Adipocyte (in vitro differentiated cells): ENCODE measurements around the gene ANKUB1.

Source experiments
- DNase-seq: peaks from one replicate; pipeline ENCODE4 v3.0.0-alpha.2; 2015; ENCODE audit warnings: low read depth
- H3K27me3 ChIP-seq: replicated peaks from 2 replicates; pipeline ENCODE4 v1.7.0; 2013; ENCODE audit warnings: mild to moderate bottlenecking, low read length, moderate library complexity; ENCODE audit not compliant: control insufficient read depth, insufficient read depth
- H3K36me3 ChIP-seq: 2 replicates; pipeline ENCODE4 v1.7.0; 2013; ENCODE audit warnings: low read length, mild to moderate bottlenecking, moderate library complexity; ENCODE audit not compliant: control insufficient read depth, insufficient read depth, severe bottlenecking
- H3K4me1 ChIP-seq: 2 replicates; pipeline ENCODE4 v1.7.0; 2013; ENCODE audit warnings: mild to moderate bottlenecking, low read length, moderate library complexity; ENCODE audit not compliant: control insufficient read depth, insufficient read depth
- H3K4me3 ChIP-seq: 2 replicates; pipeline ENCODE4 v1.7.0; 2013; ENCODE audit warnings: mild to moderate bottlenecking, low read length, moderate library complexity
- H3K9ac ChIP-seq: 2 replicates; pipeline ENCODE4 v1.7.0; 2013; ENCODE audit warnings: mild to moderate bottlenecking, low read length, moderate library complexity
- H3K9me3 ChIP-seq: 2 replicates; pipeline ENCODE4 v1.7.0; 2013; ENCODE audit warnings: mild to moderate bottlenecking, low read length, moderate library complexity; ENCODE audit not compliant: control insufficient read depth

ANKUB1 gene

GRCh38 chr3:149726716-149727407, 65.5 kb downstream of the ANKUB1 start:
- Histone ChIP-seq H3K9ac (no peak overlapping the region), H3K4me3 (no peak overlapping the region), H3K4me1 (peaks cover 6% of the 10 kb centered on the region), H3K27me3 (no peaks in the 10 kb centered on the region), H3K9me3 (no peaks in the 10 kb centered on the region), H3K36me3 (no peaks in the 10 kb centered on the region)
- DNase-seq: peak; percentile 19

GRCh38 chr3:149723781-149724180, 68.6 kb downstream of the ANKUB1 start:
- Histone ChIP-seq H3K9ac (no peak overlapping the region), H3K4me1 (peaks cover 6% of the 10 kb centered on the region), H3K27me3 (no peaks in the 10 kb centered on the region), H3K4me3 (no peak overlapping the region), H3K9me3 (peaks cover 13% of the 10 kb centered on the region), H3K36me3 (no peaks in the 10 kb centered on the region)
- DNase-seq: no peak

GRCh38 chr3:149720918-149721317, 71.4 kb downstream of the ANKUB1 start:
- H3K27me3 ChIP-seq: no peaks in the 10 kb centered on the region
- no peaks in the 10 kb centered on the region for H3K36me3 ChIP-seq
- peaks cover 3% of the 10 kb centered on the region for H3K4me1 ChIP-seq
- no peak for DNase-seq
- H3K9ac ChIP-seq: no peak overlapping the region
- H3K9me3 ChIP-seq: peaks cover 13% of the 10 kb centered on the region
- no peak overlapping the region for H3K4me3 ChIP-seq

GRCh38 chr3:149717391-149718056, 74.8 kb downstream of the ANKUB1 start:
- peaks cover 3% of the 10 kb centered on the region for H3K4me1 ChIP-seq
- peaks cover 13% of the 10 kb centered on the region for H3K9me3 ChIP-seq
- peak; percentile 91 for DNase-seq
- H3K4me3 ChIP-seq: no peak overlapping the region
- H3K36me3 ChIP-seq: no peaks in the 10 kb centered on the region
- peak overlapping the region; percentile 2 for H3K9ac ChIP-seq
- H3K27me3 ChIP-seq: no peaks in the 10 kb centered on the region

GRCh38 chr3:149716984-149717383, 75.4 kb downstream of the ANKUB1 start:
- no peaks in the 10 kb centered on the region for H3K27me3 ChIP-seq
- peaks cover 3% of the 10 kb centered on the region for H3K4me1 ChIP-seq
- H3K4me3 ChIP-seq: no peak overlapping the region
- no peaks in the 10 kb centered on the region for H3K36me3 ChIP-seq
- peaks cover 13% of the 10 kb centered on the region for H3K9me3 ChIP-seq
- peak overlapping the region; percentile 2 for H3K9ac ChIP-seq
- DNase-seq: no peak

- Histone ChIP-seq H3K4me3 (no peak overlapping the region), H3K4me1 (peaks cover 3% of the 10 kb centered on the region), H3K9ac (no peak overlapping the region), H3K36me3 (no peaks in the 10 kb centered on the region), H3K9me3 (no peaks in the 10 kb centered on the region), H3K27me3 (no peaks in the 10 kb centered on the region)
- no peak for DNase-seq
These were observed 77.1 kb downstream of the ANKUB1 start for GRCh38 chr3:149715247-149715646.

GRCh38 chr3:149713730-149714654, 78.4 kb downstream of the ANKUB1 start:
- Histone ChIP-seq H3K9me3 (no peaks in the 10 kb centered on the region), H3K4me3 (no peak overlapping the region), H3K36me3 (no peaks in the 10 kb centered on the region), H3K27me3 (no peaks in the 10 kb centered on the region), H3K9ac (no peak overlapping the region), H3K4me1 (peaks cover 3% of the 10 kb centered on the region)
- no peak for DNase-seq
